Globus pallidus (tissue), 1 donor: ENCODE measurements around the gene PDK1.
A peak's percentile ranks its signal among the peaks of the same experiment; 100 is the strongest.
"Not testable (repeated sequence)": the region's sequence is repeated elsewhere in the genome, so short reads cannot be mapped to it uniquely, and the experiment has no call there.

Source experiments
- DNase-seq: peaks from one replicate; pipeline ENCODE4 v3.0.0-alpha.2; 2015; ENCODE audit warnings: low spot score

PDK1 gene

GRCh38 chr2:172555522-172556283, at the start of gene PDK1:
TSS of gene PDK1 (plus strand) at chr2:172556090. CDS start at chr2:172556151, 61 bp downstream.
- DNase-seq: peak; percentile 90

DNA sequence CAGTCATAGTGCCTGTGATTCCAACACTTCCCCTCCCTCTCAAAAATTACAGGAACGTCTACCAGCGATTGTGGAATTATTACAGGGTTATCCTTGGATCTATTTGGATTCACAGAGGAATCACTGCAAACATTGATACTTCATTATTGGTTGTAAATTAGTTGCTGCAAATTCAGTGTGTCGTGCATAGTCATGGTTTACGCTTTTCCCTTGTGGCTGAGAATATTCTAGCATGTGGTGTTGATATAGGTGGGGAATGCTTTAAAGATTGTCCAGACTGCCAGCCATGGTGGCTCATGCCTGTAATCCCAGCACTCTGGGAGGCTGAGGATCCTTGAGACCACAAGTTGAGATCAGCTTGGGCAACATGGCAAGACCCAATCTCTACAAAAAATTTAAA, 48.7 kb upstream of the PDK1 start:
- DNase-seq: no peak

DNA sequence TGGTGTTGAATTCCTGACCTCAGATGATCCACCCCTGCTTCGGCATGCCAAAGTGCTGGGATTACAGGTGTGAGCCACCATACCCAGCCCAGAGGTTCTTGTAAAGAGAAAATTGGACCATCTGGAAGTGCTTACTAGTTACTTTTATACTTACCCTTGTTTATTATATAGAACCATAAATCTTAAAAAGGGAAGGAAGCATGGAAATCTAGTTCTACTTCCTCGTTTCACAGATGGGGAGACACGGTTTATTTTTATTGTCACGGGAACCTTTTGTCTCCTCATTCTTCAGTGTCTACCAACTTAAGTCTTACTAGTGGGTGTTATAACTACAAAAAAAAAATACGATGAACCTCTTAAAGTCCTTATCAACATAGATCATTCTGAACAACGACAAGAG, 45.8 kb upstream of the PDK1 start:
- DNase-seq: no peak

GRCh38 chr2:172510548-172510947, 45.3 kb upstream of the PDK1 start:
- no peak for DNase-seq

GRCh38 chr2:172512810-172513523, 42.9 kb upstream of the PDK1 start:
- DNase-seq: no peak

DNA sequence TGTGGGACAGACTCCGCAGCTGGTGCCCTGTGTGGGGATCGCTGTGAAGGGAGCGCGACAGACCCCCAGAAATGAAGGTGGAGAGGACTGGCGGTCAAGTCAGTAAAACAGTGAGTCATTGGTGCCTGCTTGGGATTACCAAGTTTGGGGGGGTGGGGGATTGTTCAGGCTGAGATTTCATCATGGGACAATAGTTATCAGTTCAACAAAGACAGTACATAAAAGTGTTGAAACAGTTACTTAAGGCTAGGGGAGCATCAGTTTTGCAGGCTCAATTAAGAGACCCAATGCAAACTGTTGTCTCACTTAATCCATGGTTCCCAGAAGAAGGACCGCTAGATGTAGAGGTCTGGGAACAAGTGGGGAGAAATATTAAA, 42.4 kb upstream of the PDK1 start:
- DNase-seq: no peak

DNA sequence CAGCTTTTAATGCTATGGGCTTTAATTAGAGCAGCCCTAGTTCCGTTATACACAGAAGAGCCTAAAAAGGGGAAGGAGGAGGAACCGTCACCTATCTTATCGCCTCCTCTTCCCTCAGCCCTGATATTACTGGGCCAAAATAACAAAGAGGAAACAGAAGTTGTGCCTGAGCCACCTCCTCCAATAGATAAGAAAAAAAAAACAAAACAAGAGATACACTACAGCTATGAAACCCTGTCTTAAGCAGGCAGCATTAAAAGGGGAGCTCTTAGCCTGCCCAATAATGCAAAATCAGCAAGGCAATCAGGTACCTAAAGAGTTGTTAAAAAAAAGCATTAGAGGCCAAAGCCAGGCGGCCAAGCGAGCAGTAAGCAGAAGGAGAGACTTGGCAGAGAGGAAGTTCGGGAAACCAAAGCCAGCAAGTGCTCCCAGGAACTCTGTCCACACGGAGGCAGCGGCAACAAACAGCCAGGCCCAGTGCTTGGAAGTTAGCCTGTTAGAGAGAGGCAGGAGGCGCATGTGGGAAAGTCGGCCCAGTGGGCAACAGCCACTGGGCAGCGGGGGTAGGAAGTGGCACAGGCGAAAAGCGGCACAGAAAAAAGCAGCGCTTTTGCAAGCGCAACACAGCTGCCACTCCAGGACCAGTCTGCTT, 41.8 kb upstream of the PDK1 start:
- DNase-seq: peak; percentile 60

GRCh38 chr2:172516299-172516698, 39.6 kb upstream of the PDK1 start:
- no peak for DNase-seq

GRCh38 chr2:172518995-172519394, 36.9 kb upstream of the PDK1 start:
- no peak for DNase-seq

DNA sequence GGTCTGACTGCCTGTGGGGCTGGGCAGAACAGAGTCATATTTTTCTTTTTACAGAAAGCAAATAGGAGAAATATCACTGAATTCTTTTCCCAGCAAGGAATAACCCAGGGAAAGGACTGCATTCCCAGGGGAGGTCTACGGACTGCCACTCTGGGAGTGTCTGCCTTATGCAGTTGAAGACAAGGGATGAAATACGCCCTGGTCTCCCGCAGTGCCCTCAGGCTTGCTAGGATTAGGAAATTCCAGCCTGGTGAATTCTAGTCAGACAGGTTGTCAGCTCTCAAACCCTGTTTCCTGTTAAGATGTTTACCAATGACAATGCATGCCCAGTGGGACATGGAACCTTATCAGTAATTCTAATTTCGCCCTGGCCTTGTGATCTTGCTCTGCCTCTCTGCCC, 30.3 kb upstream of the PDK1 start:
- DNase-seq: no peak

- DNase-seq: no peak
Observed at GRCh38 chr2:172531309-172531708, 24.6 kb upstream of the PDK1 start.

DNA sequence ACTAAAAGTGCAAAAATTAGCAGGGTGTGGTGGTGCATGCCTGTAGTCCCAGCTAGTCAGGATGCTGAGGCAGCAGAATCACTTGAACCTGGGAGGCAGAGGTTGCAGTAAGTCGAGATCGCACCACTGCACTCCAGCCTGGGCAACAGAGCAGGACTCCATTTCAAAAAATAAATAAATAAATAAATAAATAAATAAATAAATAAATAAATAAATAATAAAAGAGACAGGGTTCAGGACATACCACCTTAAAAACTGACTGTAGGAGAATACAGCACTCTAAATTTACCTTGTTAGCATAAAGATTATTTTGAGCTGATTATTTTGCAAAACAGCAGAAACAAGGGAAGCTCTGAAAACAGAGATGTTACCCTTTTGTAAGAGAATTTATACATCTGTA, 23.4 kb upstream of the PDK1 start:
- DNase-seq: not testable (repeated sequence)

GRCh38 chr2:172533687-172534086, 22.2 kb upstream of the PDK1 start:
- no peak for DNase-seq

DNA sequence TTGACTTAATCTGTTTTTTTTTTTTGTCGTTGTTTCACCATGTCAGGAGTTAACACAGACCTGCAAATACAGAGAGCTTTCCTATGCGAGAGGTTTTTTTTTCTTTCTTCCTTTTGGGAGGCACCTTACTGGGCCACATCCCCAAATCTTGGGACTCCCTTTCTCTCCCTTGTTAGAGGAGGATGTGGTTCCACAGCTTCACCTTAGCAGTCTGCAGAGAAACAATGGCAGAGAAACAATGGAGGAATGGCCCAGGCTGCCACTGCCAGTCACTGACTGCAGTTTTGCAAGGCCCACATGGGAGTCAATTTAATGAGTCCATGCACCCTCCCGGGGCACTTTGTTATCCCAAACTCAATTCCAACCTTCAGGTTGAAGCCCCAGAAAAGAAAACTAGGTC, 20.8 kb upstream of the PDK1 start:
- no peak for DNase-seq

GRCh38 chr2:172537851-172538250, 18.0 kb upstream of the PDK1 start:
- not testable (repeated sequence) for DNase-seq

GRCh38 chr2:172539767-172540166, 16.1 kb upstream of the PDK1 start:
- no peak for DNase-seq

DNA sequence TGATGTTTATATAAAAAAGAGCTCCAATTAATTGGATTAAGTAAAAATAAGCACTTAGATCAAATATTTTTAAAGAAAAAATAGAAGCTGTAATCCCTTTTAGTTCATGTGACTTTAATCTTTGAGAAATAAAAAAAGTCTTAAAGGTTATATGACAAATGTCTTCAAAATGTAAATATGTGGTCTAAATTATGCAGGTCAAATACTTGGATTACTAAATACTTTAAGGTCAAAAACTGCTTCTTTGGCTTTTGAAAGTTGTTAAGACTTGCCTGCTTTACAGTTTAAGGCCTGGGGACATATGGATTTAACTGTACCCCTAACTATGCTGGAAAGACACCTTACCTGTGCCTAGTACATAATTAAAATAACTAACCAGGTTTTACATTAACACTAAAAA, 15.5 kb upstream of the PDK1 start:
- no peak for DNase-seq

- no peak for DNase-seq
Observed at GRCh38 chr2:172545408-172546075, 10.3 kb upstream of the PDK1 start.

GRCh38 chr2:172549131-172549530, 6.8 kb upstream of the PDK1 start:
- no peak for DNase-seq

DNA sequence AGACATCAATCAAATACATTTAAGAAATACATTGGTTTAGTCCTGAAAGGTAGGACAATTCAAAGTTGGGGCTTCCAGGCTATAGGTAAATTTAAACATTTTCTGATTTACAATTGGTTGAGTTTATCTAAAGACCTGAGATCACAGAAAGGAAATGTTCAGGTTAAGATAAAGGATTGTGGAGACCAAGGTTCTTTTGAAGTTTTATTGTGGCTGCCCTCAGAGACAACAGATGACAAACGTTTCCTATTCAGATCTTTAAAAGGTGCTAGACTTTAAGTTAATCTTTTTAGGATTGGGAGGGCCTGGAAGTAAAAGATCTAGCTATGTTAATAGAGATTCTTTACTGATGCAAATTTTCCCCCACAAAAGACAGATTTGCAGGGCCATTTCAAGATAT, 6.1 kb upstream of the PDK1 start:
- not testable (repeated sequence) for DNase-seq

DNA sequence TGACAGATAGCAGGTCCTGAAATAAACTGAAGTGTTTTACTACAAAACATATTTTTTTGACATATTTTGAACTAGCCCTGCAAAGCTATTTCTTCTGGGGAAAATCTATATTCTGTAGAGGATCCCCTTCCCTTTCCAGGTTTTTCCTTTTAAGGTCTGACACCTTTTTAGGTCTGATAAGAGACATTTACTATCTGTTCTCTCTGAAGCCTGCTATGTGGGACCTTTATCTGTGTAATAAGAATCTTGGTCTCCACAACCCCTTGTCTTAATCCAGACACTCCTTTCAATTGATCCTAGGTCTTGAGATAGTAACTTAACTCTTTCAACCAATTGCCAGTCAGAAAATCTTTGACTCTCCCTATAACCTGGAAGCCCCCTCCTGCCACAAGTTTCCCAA, 5.5 kb upstream of the PDK1 start:
- no peak for DNase-seq

DNA sequence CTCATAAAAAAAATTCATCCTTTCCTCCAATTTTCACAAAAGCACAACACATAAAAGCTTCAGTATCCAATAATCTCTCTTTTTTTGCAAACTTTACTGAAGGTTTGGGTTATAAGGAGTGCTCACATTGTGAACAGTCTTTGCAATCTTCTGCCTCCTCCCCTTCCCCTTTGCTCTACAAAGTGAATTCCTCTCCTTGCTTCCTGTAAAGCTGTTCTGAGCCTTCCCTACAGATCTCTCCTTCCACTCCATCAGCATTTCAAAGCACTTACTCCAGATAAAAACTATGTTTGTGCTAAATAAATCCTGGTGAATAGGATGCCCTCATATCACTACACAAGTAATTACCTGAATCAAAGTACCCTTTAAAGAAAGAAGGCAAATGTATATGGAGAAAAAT, 4.6 kb upstream of the PDK1 start:
- DNase-seq: no peak
